Measurements from ENCODE around the gene BYSL. TPM values are rescaled to one million over a fixed set of nuclear protein-coding genes. Genes with fewer than 3 reads are reported as not detected.

Gene BYSL
- polyA plus RNA-seq, 1 experiment = 28.5 TPM

DNA sequence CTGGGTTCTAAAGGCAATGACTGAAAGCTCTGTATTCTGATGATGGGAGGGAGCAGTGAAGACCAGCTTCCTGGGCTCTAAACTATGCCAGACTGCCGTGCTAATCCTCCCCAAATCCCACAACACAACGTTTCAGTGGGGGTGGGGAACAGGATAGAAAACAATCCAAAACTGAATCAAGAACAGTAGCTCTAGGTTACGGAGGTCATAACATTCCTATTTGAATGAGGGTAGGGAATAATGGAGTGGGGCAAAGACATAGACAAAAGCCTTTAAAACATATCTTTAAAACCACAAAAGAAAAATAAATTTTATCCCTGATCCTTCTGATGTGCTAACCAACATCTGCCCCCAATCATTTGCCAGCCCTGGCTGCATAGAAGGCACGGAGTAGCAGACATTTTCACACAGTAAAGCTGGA, 34.0 kb upstream of the BYSL start:
- Histone ChIP-seq H3K4me3 (ENCODE audit: low read depth, low read length) (no peak overlapping the region), H3K36me3 (ENCODE audit: control insufficient read depth, insufficient read depth, low read length) (no peaks in the 10 kb centered on the region; the same call in 1 of the 2 replicates), H3K27me3 (ENCODE audit: control insufficient read depth, insufficient read depth, low read length) (no peaks in the 10 kb centered on the region)
- POLR2A ChIA-PET = no interaction called here
- DNase-seq (ENCODE audit: low read depth) = no peak
- no peak for TF ChIP-seq CTCF (IDR thresholded peaks at IDR 0.05; ENCODE audit: insufficient read depth, low read depth, low read length)
- CTCF ChIA-PET = interaction anchor here (0.8 to 1.1 kb wide), 4 partner anchors 8 to 153 kb away, joined by 3 to 5 read pairs (median 3); no protein-coding TSS in a partner anchor

GRCh38 chr6:41892921-41893564, 28.3 kb upstream of the BYSL start:
- ChIA-PET CTCF (interaction anchor here (0.7 kb wide), 1 partner anchor 44 kb away, joined by 3 read pairs; no protein-coding TSS in a partner anchor), POLR2A (no interaction called here)
- H3K4me3 ChIP-seq (ENCODE audit: low read depth, low read length) = no peak overlapping the region
- DNase-seq (ENCODE audit: low read depth) = no peak
- no peaks in the 10 kb centered on the region for H3K36me3 ChIP-seq (ENCODE audit: control insufficient read depth, insufficient read depth, low read length)
- TF ChIP-seq CTCF (IDR thresholded peaks at IDR 0.05; ENCODE audit: insufficient read depth, low read depth, low read length) = no peak
- H3K27me3 ChIP-seq (ENCODE audit: control insufficient read depth, insufficient read depth, low read length) = no peaks in the 10 kb centered on the region

DNA sequence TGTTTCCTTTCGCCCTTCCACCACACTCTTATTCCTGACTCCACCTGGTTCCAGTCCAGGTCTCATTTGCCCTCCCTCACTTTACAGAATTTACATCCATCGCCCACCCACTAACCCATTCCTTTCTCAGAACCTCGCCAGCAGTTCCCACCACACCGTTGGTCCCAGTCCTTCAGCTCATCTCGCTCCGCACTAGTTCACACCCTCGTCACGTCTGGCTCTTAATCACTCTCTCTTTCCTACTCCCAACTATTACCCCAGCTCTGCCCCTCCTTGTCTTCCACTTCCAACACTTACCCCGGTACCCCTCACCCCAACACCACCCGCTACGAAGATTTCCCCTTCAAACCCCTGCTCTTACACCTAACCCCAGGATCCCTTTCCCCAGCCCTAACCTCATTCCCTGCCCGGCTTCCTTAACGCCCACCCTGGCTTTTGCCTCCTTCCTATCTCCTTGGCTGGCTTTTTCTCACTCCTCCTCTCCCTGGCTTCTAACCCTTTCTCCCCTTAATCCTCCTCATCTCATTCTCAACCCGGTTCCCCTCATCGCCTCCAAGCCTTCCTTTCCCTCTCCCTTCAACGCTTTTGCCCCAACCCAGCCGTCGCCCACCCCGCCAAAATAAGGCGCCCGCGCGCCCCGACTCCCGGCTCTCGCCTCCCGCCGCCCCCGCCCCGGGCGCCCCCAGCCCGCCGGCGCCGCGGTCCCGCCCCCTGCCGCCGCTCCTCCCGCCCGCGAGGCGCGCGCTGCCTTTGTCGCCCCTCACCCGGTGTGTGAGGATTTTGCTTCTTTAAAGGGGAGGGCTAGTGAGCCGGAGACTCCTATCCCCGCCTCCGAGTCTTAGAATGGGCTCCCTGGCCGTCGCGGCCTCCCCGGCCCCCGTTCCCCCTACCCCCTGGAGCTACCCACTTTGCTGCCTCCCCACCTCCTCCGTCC, 26.7 kb upstream of the BYSL start:
- H3K36me3 ChIP-seq (ENCODE audit: control insufficient read depth, insufficient read depth, low read length) = no peaks in the 10 kb centered on the region
- no peak for TF ChIP-seq CTCF (IDR thresholded peaks at IDR 0.05; ENCODE audit: insufficient read depth, low read depth, low read length)
- H3K4me3 ChIP-seq (ENCODE audit: low read depth, low read length) = peak overlapping the region; percentile 65
- POLR2A ChIA-PET = no interaction called here
- CTCF ChIA-PET = interaction anchor here (1.1 to 1.7 kb wide), 3 partner anchors 26 to 93 kb away, joined by 3 read pairs; partner anchors contain the start of gene MED20
- no peak for DNase-seq (ENCODE audit: low read depth)
- no peaks in the 10 kb centered on the region for H3K27me3 ChIP-seq (ENCODE audit: control insufficient read depth, insufficient read depth, low read length)

GRCh38 chr6:41895300-41896233, 25.7 kb upstream of the BYSL start, which contains the start of gene USP49:
TSS of gene USP49 (minus strand) at chr6:41895375. CDS start at chr6:41806983, 88,392 bp downstream.
- Histone ChIP-seq H3K27me3 (ENCODE audit: control insufficient read depth, insufficient read depth, low read length) (no peaks in the 10 kb centered on the region), H3K36me3 (ENCODE audit: control insufficient read depth, insufficient read depth, low read length) (peaks cover 2% of the 10 kb centered on the region; the same call in 1 of the 2 replicates), H3K4me3 (ENCODE audit: low read depth, low read length) (peak within 1 kb of the TSS; percentile 65)
- ChIA-PET CTCF (interaction anchor here (1.1 to 1.7 kb wide), 3 partner anchors 25 to 94 kb away, joined by 3 read pairs; partner anchors contain the start of gene MED20), POLR2A (no interaction called here)
- no peak for TF ChIP-seq CTCF (IDR thresholded peaks at IDR 0.05; ENCODE audit: insufficient read depth, low read depth, low read length)
- peak; percentile 25 for DNase-seq (ENCODE audit: low read depth)
